ENCODE data around the gene MRPS6.

The MRPS6 gene

GRCh38 chr21:34135330-34135729 is 62.0 kb downstream of the MRPS6 start:
- DNase-seq = no peak

GRCh38 chr21:34141373-34141772 is 68.0 kb downstream of the MRPS6 start:
- DNase-seq = no peak

GRCh38 chr21:34143685-34144182 is 70.4 kb downstream of the MRPS6 start:
- no peak for DNase-seq

DNA sequence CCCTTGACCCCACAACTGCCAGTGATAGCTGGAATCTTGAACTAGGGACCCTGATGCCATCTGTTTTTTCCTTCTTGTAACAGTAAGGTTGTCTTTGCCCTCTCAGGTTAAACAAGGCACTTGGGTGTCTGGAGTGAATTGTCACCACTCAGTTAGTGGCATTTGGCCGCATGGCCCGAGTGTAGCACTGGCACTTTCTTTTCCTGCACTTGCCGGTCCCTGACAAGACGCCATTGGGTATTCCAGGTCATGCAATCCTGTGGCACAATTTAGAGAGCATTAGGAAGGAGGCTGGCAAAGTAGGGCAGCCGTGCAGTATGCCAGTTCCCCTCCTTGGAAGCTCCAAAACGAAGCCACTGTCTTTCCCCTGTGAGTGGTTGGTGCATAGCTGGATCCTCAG is 70.8 kb downstream of the MRPS6 start:
- no peak for DNase-seq

DNA sequence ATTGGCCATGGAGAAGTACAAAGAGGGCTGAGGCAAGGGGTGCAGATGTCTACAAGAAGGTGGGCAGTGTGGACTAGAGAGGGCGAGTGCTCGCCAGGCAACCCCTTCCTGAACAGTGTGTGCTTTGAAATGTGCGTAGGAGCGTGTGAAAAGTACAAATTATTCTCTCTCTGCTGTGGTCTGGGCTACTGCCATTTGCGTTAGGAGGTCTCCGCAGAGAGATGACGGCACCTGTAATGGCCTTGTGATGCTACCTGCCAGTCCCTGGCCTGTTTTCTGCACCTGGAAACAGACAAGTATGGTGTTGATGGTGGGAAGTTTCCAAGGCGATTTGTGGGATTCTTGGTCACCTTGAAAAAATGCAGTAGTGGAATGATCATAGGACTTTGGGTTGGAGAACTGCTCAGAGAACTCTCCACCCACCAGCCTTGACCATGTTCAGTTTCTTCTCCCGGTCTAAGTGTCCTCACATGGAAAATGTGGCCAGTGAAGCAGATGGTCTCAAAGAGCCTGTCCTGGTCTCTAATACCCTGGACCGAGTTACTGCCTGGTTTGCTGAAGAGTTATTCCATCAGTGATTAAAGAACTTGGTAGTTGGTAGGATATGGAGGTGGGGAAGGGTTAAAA is 74.5 kb downstream of the MRPS6 start:
- no peak for DNase-seq

GRCh38 chr21:34148419-34148804 is 75.0 kb downstream of the MRPS6 start:
- DNase-seq = no peak

DNA sequence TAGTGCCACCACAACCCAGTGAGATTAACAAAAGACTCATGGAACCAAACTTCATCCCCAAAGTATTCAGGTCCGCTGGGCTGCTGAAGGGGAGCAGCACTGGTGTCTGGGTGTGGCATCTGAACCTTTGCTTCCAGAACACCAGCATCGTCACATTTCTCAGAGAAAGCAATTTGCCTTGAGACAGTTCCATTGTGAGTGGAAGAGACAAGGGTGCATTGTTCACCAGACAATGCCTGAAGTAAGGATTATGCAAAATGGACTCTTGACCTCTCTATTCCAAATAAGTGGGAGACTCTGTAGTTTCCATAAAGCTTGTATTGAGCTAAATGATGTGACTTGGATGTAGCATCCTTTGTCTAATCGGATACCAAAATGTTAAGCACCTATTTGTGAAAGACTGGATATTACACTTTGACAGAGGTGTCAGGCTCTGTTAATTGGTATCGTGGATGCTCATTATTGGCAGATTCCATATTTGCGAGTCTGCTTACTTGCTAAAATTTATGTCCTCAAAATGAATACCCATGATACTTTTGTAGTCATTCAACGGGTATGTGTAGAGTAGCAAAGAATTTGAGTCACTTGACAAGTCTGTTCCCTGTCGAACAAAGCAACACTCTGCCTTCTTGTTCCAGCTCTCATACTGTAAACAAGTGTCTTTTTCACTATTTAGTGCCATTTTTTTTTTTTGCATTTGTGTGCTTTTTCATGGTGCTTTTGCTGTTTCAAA is 75.6 kb downstream of the MRPS6 start:
- no peak for DNase-seq

DNA sequence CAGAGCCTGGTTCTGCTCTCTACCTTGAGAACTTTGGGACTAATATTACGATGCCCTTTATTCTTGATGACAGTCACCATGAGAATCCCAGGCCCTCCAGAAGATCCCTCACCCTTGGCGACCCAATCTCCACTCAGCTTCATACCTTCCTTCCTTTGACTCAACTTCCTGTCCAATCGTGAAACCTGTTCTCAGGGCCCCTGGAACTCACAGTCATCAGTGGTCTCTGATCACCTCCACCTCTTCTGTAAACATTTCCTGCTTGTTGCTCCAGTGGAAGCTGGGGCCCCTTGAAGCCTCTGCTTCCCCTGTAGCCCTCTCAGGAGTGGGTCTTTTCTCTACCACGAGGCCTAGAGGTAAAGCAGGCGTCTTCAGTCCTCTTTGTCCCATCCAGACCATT is 79.1 kb downstream of the MRPS6 start:
- DNase-seq = no peak

GRCh38 chr21:34154878-34155277 is 81.5 kb downstream of the MRPS6 start:
- DNase-seq = no peak

DNA sequence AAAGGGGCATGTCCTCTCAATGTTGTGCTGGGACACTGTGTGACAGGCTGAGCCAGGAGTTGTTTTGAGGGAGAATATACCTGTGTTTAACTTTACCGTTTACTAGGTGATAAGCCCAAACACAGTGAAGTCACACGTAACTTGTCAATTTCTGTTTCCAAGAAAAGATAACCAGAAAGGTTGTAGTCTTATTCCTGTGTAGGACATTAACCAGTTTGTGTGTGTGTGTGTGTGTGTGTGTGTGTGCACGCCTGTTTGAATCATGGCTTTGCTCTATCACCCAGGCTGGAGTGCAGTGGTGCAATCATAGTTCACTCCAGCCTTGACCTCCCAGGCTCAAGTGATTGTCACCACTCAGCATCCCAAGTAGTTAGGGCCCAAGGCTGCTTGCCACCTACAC is 83.6 kb downstream of the MRPS6 start:
- no peak for DNase-seq

DNA sequence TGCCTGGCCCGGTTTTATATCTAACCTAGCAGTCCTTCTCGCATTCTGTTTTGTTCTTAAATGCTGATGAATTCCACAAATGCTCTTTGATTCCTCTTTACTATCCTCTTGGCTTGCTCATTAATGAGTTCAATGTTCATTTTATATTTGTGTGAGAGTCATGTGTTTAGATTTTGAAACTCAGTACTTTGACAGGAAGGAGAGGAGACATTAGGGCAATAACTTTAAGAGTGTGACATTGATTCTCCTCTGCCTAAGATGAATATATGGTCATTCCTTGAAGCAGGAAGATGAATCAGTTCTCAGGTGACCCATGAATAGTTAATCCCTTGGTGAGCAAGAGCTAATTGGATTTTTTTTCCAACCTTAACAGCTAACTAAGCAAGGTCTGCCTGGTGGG is 84.1 kb downstream of the MRPS6 start:
- no peak for DNase-seq

- no peak for DNase-seq
Observed at GRCh38 chr21:34158866-34159835, 85.8 kb downstream of the MRPS6 start.

GRCh38 chr21:34166468-34166867 is 93.1 kb downstream of the MRPS6 start:
- no peak for DNase-seq

- no peak for DNase-seq
Observed at GRCh38 chr21:34170886-34171285, 97.5 kb downstream of the MRPS6 start.

DNA sequence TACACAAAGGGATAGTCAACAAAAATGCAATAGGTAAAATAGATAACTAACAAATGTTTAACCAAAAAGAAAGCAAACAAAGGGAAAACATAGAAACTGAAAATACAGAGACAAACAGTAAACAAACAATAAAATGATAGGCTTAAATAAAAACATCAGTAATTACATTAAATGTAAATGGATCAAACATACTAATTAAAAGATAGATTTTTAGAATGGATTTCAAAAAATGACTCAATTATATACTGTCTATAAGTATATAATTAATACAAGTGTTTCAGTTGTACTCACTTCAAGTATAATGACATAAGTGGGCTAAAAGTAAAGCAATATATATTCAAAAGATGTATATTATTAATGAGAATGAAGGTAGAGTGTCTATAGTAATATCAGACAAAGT is 101.1 kb downstream of the MRPS6 start:
- no peak for DNase-seq

DNA sequence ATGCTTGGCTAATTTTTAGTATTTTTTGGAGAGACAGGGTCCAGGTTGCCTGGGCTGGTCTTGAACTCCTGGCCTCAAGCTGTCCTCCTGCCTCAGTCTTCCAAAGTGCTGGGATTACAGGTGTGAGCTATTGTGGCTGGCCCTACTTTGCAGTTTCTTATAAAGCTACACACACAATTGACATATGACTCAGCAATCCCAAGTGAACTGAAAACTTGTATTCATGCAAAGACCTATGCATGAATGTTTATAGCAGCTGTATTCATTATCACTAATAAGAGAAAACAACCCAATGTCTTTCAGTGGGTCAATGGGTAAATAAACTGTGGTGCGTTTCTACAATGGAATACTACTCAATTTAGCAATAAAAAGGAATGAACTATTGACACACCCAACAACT is 103.1 kb downstream of the MRPS6 start:
- no peak for DNase-seq

DNA sequence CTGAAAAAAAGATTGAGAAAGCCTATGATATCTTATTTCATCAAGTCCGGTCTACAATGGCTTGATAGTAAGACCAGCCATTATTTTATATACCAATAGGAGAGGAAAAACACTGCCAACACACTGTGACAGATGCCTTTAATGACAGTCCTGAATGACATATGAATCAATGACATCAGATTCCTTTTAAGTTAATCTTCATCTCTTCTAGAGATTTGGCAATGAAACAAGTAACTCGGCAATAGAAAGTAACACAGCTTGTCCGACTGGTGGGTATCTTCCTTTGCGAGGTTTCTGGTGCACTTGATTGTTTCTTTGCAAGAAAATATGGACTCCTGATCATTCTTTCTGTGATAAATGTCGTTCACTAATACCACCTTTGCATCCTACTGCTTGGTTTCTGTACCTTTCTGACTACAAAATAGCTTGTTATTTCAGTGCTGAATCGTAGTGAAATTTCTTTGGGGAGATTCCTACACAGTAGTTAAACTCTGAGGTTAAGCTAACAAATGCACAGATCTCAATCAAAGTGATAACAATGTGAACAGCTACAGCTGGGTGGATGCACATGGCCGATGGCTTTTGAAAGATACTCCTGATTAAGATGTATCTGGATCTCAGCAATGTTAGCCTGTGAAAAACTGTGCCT is 104.7 kb downstream of the MRPS6 start:
- DNase-seq = no peak

- no peak for DNase-seq
Observed at GRCh38 chr21:34179204-34179935, 106.0 kb downstream of the MRPS6 start.

DNA sequence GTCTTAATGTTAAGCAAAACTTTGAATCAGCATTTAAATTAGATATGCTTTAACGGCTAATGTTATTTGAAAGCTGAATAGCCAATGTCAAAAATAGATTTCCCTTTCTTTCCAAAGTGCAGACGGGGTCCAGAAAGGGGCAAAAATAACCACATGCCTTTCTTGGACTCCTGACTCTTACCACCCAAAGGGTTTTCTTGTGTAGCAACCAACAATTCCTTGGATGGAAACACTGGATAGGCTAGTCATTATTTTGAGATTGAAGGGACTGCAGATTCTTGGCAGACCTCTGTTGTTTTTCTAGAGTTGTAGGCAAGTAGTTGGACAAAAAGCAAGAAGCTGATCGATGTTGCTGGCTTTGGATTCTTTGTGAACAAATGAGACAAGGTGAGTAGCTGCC is 107.0 kb downstream of the MRPS6 start:
- DNase-seq = no peak

DNA sequence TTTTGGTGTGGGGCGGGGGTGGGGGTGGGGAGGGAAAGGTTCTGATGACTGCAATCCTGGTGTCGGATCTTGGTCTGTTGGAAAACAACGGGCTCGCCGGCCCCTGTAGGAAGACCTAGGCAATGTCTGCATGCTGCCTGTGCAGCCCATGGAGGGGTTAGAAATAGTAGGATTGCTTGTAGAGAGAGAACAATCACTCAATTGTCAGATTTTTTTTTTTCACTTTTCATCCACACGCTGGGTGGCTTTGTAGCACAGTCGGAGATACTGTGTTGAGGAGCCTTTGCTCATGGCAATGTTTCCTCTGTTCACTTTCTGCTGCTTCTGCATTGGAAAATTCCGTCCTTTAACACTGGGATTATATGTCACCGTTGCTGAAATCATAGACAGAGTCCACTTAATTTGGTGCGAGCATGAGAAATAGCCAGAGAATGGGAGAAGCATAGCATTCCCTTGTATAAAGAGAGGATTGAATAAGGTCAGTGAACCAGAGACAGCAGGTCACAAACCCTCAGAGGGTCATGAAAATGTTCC is 107.5 kb downstream of the MRPS6 start:
- DNase-seq = no peak

DNA sequence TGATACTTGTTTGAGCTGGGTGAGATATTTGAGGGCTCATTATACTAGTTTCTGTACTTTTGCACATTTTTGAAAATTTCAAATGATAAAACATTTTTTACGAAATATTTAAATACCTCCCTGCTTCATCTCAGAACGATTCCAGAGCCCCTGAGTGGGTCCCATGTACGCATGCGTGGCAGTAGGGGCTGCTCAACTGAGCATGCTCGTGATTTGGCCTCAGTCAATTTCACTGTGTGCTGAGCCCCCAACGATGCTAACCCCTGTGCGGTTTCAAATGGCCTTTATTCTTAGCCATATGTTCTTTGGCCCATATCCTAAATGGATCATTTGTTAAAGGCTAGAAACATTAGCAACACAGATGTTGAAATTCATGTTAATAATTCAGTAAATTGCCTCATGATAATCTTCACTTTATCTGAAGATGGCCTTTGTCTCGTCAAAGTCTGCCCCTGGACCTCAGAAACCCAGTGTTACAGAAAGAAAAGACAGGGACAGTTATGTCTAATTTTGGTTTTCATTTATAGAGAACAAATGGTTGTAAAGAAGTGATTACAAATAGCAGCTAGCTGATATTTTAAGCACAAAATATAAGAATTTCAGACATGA is 108.2 kb downstream of the MRPS6 start:
- no peak for DNase-seq

GRCh38 chr21:34182436-34182835 is 109.1 kb downstream of the MRPS6 start:
- no peak for DNase-seq

Data from activated gamma-delta T cell treated with Interleukin-2 at 50 U/mL for 16 hours (primary cell).